ENCODE measurements around the gene HABP4.

HABP4 gene

GRCh38 chr9:96449845-96450612 is at the start of gene HABP4:
TSS of gene HABP4 (plus strand) at chr9:96450169. CDS start at chr9:96450280, 111 bp downstream.
- no peak for FAIRE-seq

- FAIRE-seq = no peak
Measured at GRCh38 chr9:96408409-96409280, 41.3 kb upstream of the HABP4 start.

- FAIRE-seq = no peak
Measured at GRCh38 chr9:96411129-96411838, 38.7 kb upstream of the HABP4 start.

- no peak for FAIRE-seq
Measured at GRCh38 chr9:96412174-96412913, 37.6 kb upstream of the HABP4 start.

- FAIRE-seq = no peak
Measured at GRCh38 chr9:96413302-96414221, 36.4 kb upstream of the HABP4 start.

- FAIRE-seq = no peak
Measured at GRCh38 chr9:96417051-96417586, 32.9 kb upstream of the HABP4 start.

- FAIRE-seq = no peak
Measured at GRCh38 chr9:96417661-96418082, 32.3 kb upstream of the HABP4 start.

- FAIRE-seq = no peak
Measured at GRCh38 chr9:96418083-96418919, 31.7 kb upstream of the HABP4 start, which contains the start of gene ZNF367. TSS of gene ZNF367 (minus strand) at chr9:96418370. CDS start at chr9:96418032, 338 bp downstream.

- FAIRE-seq = no peak
Measured at GRCh38 chr9:96418920-96419690, 30.9 kb upstream of the HABP4 start.

GRCh38 chr9:96419691-96419969 is 30.3 kb upstream of the HABP4 start:
- no peak for FAIRE-seq

- no peak for FAIRE-seq
Measured at GRCh38 chr9:96420468-96421219, 29.3 kb upstream of the HABP4 start.

GRCh38 chr9:96423322-96423984 is 26.5 kb upstream of the HABP4 start:
- FAIRE-seq = no peak

GRCh38 chr9:96423985-96424336 is 26.0 kb upstream of the HABP4 start:
- no peak for FAIRE-seq

GRCh38 chr9:96425500-96426169 is 24.3 kb upstream of the HABP4 start:
- FAIRE-seq = no peak

- no peak for FAIRE-seq
Measured at GRCh38 chr9:96429732-96430131, 20.2 kb upstream of the HABP4 start.

- no peak for FAIRE-seq
Measured at GRCh38 chr9:96430377-96430776, 19.6 kb upstream of the HABP4 start.

- FAIRE-seq = no peak
Measured at GRCh38 chr9:96435345-96435744, 14.6 kb upstream of the HABP4 start.

- no peak for FAIRE-seq
Measured at GRCh38 chr9:96436063-96436455, 13.9 kb upstream of the HABP4 start.

Data from endometrium (tissue), 2 donors.